Hepatocyte (in vitro differentiated cells): ENCODE measurements around the gene ADCY1. TPM values are rescaled to one million over a fixed set of nuclear protein-coding genes. Genes with fewer than 3 reads are reported as not detected.
"Not testable (repeated sequence)": the region's sequence is repeated elsewhere in the genome, so short reads cannot be mapped to it uniquely, and the experiment has no call there.

ENCODE experiments used
- DNase-seq: peaks from one replicate; pipeline ENCODE4 v3.0.0-alpha.2; 2016; ENCODE audit warnings: low spot score
- H2AFZ ChIP-seq: fragments of 200-600 bp; sonication (generic); 2 replicates; pipeline ENCODE4 v1.6.0; 2016; ENCODE audit warnings: antibody characterized with exemption, mild to moderate bottlenecking
- H3K27ac ChIP-seq: fragments of 200-600 bp; sonication (generic); 2 replicates; pipeline ENCODE4 v1.5.1; 2016; ENCODE audit warnings: mild to moderate bottlenecking
- H3K27me3 ChIP-seq: fragments of 200-600 bp; sonication (generic); 2 replicates; pipeline ENCODE4 v1.6.1; 2016
- H3K36me3 ChIP-seq: fragments of 200-600 bp; sonication (generic); replicated peaks from 2 replicates; pipeline ENCODE4 v1.5.1; 2016; ENCODE audit warnings: low read depth; ENCODE audit not compliant: insufficient read depth
- H3K4me1 ChIP-seq: fragments of 200-600 bp; sonication (generic); 2 replicates; pipeline ENCODE4 v1.5.1; 2016; ENCODE audit warnings: mild to moderate bottlenecking, moderate library complexity; ENCODE audit not compliant: insufficient read depth
- H3K4me2 ChIP-seq: fragments of 200-600 bp; sonication (generic); 2 replicates; pipeline ENCODE4 v1.6.0; 2016
- H3K4me3 ChIP-seq: fragments of 200-600 bp; sonication (generic); 2 replicates; pipeline ENCODE4 v1.5.1; 2016; ENCODE audit warnings: mild to moderate bottlenecking
- H3K79me2 ChIP-seq: fragments of 200-600 bp; sonication (generic); 2 replicates; pipeline ENCODE4 v1.6.0; 2017; ENCODE audit warnings: mild to moderate bottlenecking
- H3K9me2 ChIP-seq: fragments of 200-600 bp; sonication (generic); replicated peaks from 2 replicates; pipeline ENCODE4 v1.6.0; 2017; ENCODE audit warnings: mild to moderate bottlenecking; ENCODE audit not compliant: insufficient read depth
- H3K9me3 ChIP-seq: fragments of 200-600 bp; sonication (generic); 2 replicates; pipeline ENCODE4 v1.5.1; 2016; ENCODE audit warnings: low read depth, mild to moderate bottlenecking
- H4K20me1 ChIP-seq: fragments of 200-600 bp; sonication (generic); 2 replicates; pipeline ENCODE4 v1.6.0; 2016; ENCODE audit warnings: mild to moderate bottlenecking; ENCODE audit not compliant: insufficient read depth, poor library complexity, severe bottlenecking
- CTCF ChIP-seq: fragments of 200-600 bp; sonication (generic); IDR thresholded peaks from 2 replicates; pipeline ENCODE4 v1.5.1; 2016; ENCODE audit warnings: antibody characterized with exemption, mild to moderate bottlenecking; ENCODE audit not compliant: poor library complexity
- EZH2 ChIP-seq: fragments of 200-600 bp; sonication (generic); IDR thresholded peaks from 2 replicates; pipeline ENCODE4 v1.6.1; 2016; ENCODE audit warnings: antibody characterized with exemption, mild to moderate bottlenecking, borderline replicate concordance
- EZH2phosphoT487 ChIP-seq: fragments of 200-600 bp; sonication (generic); IDR thresholded peaks from one replicate; pipeline ENCODE4 v1.6.1; 2018; ENCODE audit warnings: antibody characterized with exemption, mild to moderate bottlenecking, low read depth, moderate library complexity; ENCODE audit not compliant: unreplicated experiment, severe bottlenecking
- WGBS: methylation state at CpG from one replicate; pipeline ENCODE4 v1.1.6; 2016; ENCODE audit warnings: low lambda C conversion rate; ENCODE audit errors: missing lambda C conversion rate; 5-methylcytosine and 5-hydroxymethylcytosine counted together
- polyA plus RNA-seq: library from polyadenylated mRNA; unstranded; fragments of >200 nt; fragmentation: Nextera tagmentation; extraction: Ambion mirVana; gene quantifications from 2 replicates; pipeline ENCODE4 v1.2.1, GENCODE V29; 2016
- total RNA-seq: library from RNA; depleted of rRNA; stranded (reverse); fragments of >200 nt; gene quantifications from 2 replicates; pipeline ENCODE4 v1.2.3, GENCODE V29; 2014

Gene ADCY1
- total and polyA plus RNA-seq, 2 experiments from 2014 or later = 1.3 to 2.9 TPM

GRCh38 chr7:45543473-45543872 is 30.7 kb upstream of the ADCY1 start:
- Histone ChIP-seq H3K79me2 (no peaks in the 10 kb centered on the region), H3K4me1 (no peaks in the 10 kb centered on the region), H3K36me3 (no peaks in the 10 kb centered on the region), H2AFZ (no peak overlapping the region), H3K9me2 (no peaks in the 10 kb centered on the region), H3K9me3 (no peaks in the 10 kb centered on the region), H3K27ac (no peak overlapping the region), H4K20me1 (no peaks in the 10 kb centered on the region), H3K4me3 (no peak overlapping the region), H3K4me2 (no peak overlapping the region), H3K27me3 (no peaks in the 10 kb centered on the region)
- no peak for DNase-seq
- WGBS = 60% methylated on average over 3 of the region's 3 CpGs
- TF ChIP-seq EZH2phosphoT487 (no peak), EZH2 (no peak), CTCF (no peak)

GRCh38 chr7:45545105-45545710 is 29.0 kb upstream of the ADCY1 start:
- not testable (repeated sequence) for H3K4me2 ChIP-seq, H3K9me3 ChIP-seq, H3K36me3 ChIP-seq, H3K79me2 ChIP-seq, DNase-seq, H3K27me3 ChIP-seq, H3K4me3 ChIP-seq, H2AFZ ChIP-seq, H4K20me1 ChIP-seq, H3K4me1 ChIP-seq, H3K27ac ChIP-seq, H3K9me2 ChIP-seq
- 88% methylated on average over 3 of the region's 3 CpGs for WGBS

GRCh38 chr7:45548917-45549316 is 25.3 kb upstream of the ADCY1 start:
- H2AFZ ChIP-seq, H3K9me3 ChIP-seq, H3K4me3 ChIP-seq, H3K79me2 ChIP-seq, H3K27me3 ChIP-seq, H3K9me2 ChIP-seq, H3K27ac ChIP-seq, H3K36me3 ChIP-seq, H3K4me2 ChIP-seq, DNase-seq, H4K20me1 ChIP-seq, H3K4me1 ChIP-seq: not testable (repeated sequence)
- WGBS = 100% methylated on average over 2 of the region's 2 CpGs

GRCh38 chr7:45563401-45563800 is 10.8 kb upstream of the ADCY1 start:
- 93% methylated on average over 2 of the region's 2 CpGs for WGBS
- Histone ChIP-seq H2AFZ (no peak overlapping the region), H3K79me2 (no peaks in the 10 kb centered on the region), H3K9me2 (no peaks in the 10 kb centered on the region), H3K4me2 (no peak overlapping the region), H4K20me1 (no peaks in the 10 kb centered on the region), H3K4me3 (no peak overlapping the region), H3K36me3 (no peaks in the 10 kb centered on the region), H3K4me1 (no peaks in the 10 kb centered on the region), H3K27me3 (peaks cover 12% of the 10 kb centered on the region), H3K27ac (no peak overlapping the region), H3K9me3 (no peaks in the 10 kb centered on the region)
- no peak for DNase-seq
- TF ChIP-seq EZH2 (no peak), CTCF (no peak), EZH2phosphoT487 (no peak)
